Cardiac muscle cell (in vitro differentiated cells and primary cell): ENCODE measurements around the gene TMPRSS3. TPM values are rescaled to one million over a fixed set of nuclear protein-coding genes. Genes with fewer than 3 reads are reported as not detected.

ENCODE experiments used
- DNase-seq, 2 donors: peaks; one replicate each; pipeline versions ENCODE4 v3.0.0 to v3.0.0-alpha.2; 2010 to 2017; ENCODE audit warnings: low read depth in 1 of 2, low spot score in 1 of 2
- H3K27ac ChIP-seq: fragments of 200-600 bp; sonication (generic); 2 replicates; pipeline ENCODE4 v1.5.1; 2016
- H3K27me3 ChIP-seq: fragments of 200-600 bp; sonication (generic); 2 replicates; pipeline ENCODE4 v1.6.0; 2016; ENCODE audit warnings: control low read depth
- H3K36me3 ChIP-seq: fragments of 200-600 bp; sonication (generic); 2 replicates; pipeline ENCODE4 v1.5.1; 2016; ENCODE audit warnings: control low read depth
- H3K4me1 ChIP-seq: fragments of 200-600 bp; sonication (generic); 2 replicates; pipeline ENCODE4 v1.8.1; 2017; ENCODE audit warnings: low read depth, mild to moderate bottlenecking, mixed run types
- H3K4me3 ChIP-seq: fragments of 200-600 bp; sonication (generic); 2 replicates; pipeline ENCODE4 v1.5.1; 2016; ENCODE audit warnings: mild to moderate bottlenecking
- H3K9me3 ChIP-seq: fragments of 200-600 bp; sonication (generic); 2 replicates; pipeline ENCODE4 v1.5.1; 2017; ENCODE audit warnings: low read depth, mild to moderate bottlenecking, control low read depth
- CTCF ChIP-seq: IDR thresholded peaks from 2 replicates; pipeline ENCODE4 v1.5.1; 2012; ENCODE audit warnings: low read depth, mild to moderate bottlenecking, low read length
- polyA plus RNA-seq: library from polyadenylated mRNA; unstranded; fragments of >200 nt; fragmentation: Nextera tagmentation; extraction: Ambion mirVana; gene quantifications from 2 replicates; pipeline ENCODE4 v1.2.1, GENCODE V29; 2016
- total RNA-seq: library from RNA; depleted of rRNA; stranded (reverse); fragments of >200 nt; gene quantifications from 2 replicates; pipeline ENCODE4 v1.2.3, GENCODE V29; 2016

The TMPRSS3 gene
- total and polyA plus RNA-seq, 2 experiments from 2014 or later = not detected

DNA sequence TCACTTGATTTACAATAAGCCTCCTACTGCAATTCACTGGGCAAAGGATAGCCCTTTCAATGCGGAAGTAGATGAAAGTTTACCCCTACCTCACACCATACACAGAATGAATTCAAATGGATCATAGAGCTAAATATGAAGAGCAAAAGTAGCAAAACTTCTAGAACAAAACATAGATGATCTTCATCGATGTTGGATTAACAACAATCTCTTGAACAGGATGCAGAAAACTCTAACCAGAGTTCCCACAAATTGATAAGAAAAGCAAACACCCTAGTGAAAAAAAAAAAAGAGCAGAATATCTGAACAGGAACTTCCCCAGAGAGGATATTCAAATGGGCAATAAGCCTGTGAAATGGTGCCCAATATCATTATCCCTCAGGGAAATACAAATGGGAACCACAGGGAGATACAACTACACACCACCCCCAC, 6.0 kb upstream of the TMPRSS3 start:
- peaks cover 5% of the 10 kb centered on the region for H3K4me1 ChIP-seq
- no peak for DNase-seq
- no peaks in the 10 kb centered on the region for H3K36me3 ChIP-seq
- no peaks in the 10 kb centered on the region for H3K27me3 ChIP-seq
- H3K27ac ChIP-seq = no peak overlapping the region
- no peaks in the 10 kb centered on the region for H3K9me3 ChIP-seq
- no peak overlapping the region for H3K4me3 ChIP-seq
- no peak for TF ChIP-seq CTCF

DNA sequence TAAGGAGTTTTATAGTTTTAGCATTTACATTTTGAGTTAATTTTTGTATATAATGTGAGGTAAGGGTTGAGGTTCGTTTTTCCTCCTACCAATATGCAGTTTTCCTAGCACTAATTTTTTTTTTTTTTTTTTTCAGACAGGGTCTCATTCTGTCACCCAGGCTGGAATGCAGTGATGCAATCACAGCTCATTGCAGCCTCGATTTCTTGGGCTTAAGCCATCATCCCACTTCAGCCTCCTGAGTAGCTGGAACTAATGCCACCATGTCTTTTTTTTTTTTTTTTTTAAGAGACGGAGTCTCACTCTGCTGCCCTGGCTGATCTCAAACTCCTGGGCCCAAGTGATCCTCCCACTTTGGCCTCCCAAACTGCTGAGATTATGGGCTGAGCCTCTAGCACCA, 5.3 kb upstream of the TMPRSS3 start:
- Histone ChIP-seq H3K27ac (no peak overlapping the region), H3K4me3 (no peak overlapping the region), H3K27me3 (no peaks in the 10 kb centered on the region), H3K4me1 (peaks cover 5% of the 10 kb centered on the region), H3K36me3 (no peaks in the 10 kb centered on the region), H3K9me3 (no peaks in the 10 kb centered on the region)
- peak in 1 of 2 donors; percentile 36 for DNase-seq
- no peak for TF ChIP-seq CTCF

- Histone ChIP-seq H3K4me3 (no peak overlapping the region), H3K27ac (no peak overlapping the region), H3K9me3 (no peaks in the 10 kb centered on the region), H3K4me1 (peaks cover 5% of the 10 kb centered on the region), H3K27me3 (no peaks in the 10 kb centered on the region), H3K36me3 (no peaks in the 10 kb centered on the region)
- peak in 1 of 2 donors; percentile 6 for DNase-seq
- no peak for TF ChIP-seq CTCF
Measured at GRCh38 chr21:42400525-42400924, 4.7 kb upstream of the TMPRSS3 start.

- Histone ChIP-seq H3K27ac (no peak overlapping the region), H3K4me1 (no peaks in the 10 kb centered on the region), H3K27me3 (no peaks in the 10 kb centered on the region), H3K36me3 (no peaks in the 10 kb centered on the region), H3K4me3 (no peak overlapping the region), H3K9me3 (no peaks in the 10 kb centered on the region)
- DNase-seq = no peak
- no peak for TF ChIP-seq CTCF
Measured at GRCh38 chr21:42398436-42399028, 2.7 kb upstream of the TMPRSS3 start.

- DNase-seq = no peak
- no peak for TF ChIP-seq CTCF
- no peaks in the 10 kb centered on the region for H3K4me1 ChIP-seq
- H3K36me3 ChIP-seq = no peaks in the 10 kb centered on the region
- no peak overlapping the region for H3K27ac ChIP-seq
- no peak overlapping the region for H3K4me3 ChIP-seq
- H3K9me3 ChIP-seq = no peaks in the 10 kb centered on the region
- no peaks in the 10 kb centered on the region for H3K27me3 ChIP-seq
Measured at GRCh38 chr21:42397746-42398394, 2.0 kb upstream of the TMPRSS3 start.
